Kidney tubule cell (primary cell): ENCODE results near the gene ERC2.
A peak's percentile ranks its signal among the peaks of the same experiment; 100 is the strongest.

Source experiments
- DNase-seq: peaks from one replicate; pipeline ENCODE4 v3.0.0-alpha.2; 2018; ENCODE audit warnings: low spot score

The ERC2 gene

GRCh38 chr3:56424885-56425284, 43.4 kb downstream of the ERC2 start:
- DNase-seq = no peak

- no peak for DNase-seq
Observed at GRCh38 chr3:56424336-56424735, 43.9 kb downstream of the ERC2 start.

- DNase-seq = no peak
Observed at GRCh38 chr3:56423661-56424099, 44.6 kb downstream of the ERC2 start.

GRCh38 chr3:56422316-56422715, 46.0 kb downstream of the ERC2 start:
- DNase-seq = no peak

- DNase-seq = peak; percentile 40
Observed at GRCh38 chr3:56421205-56421604, 47.1 kb downstream of the ERC2 start.

GRCh38 chr3:56415652-56416051, 52.6 kb downstream of the ERC2 start:
- peak; percentile 3 for DNase-seq

- peak; percentile 28 for DNase-seq
Observed at GRCh38 chr3:56413911-56414310, 54.4 kb downstream of the ERC2 start.

GRCh38 chr3:56411166-56411565, 57.1 kb downstream of the ERC2 start:
- DNase-seq = no peak

GRCh38 chr3:56410576-56410975, 57.7 kb downstream of the ERC2 start:
- DNase-seq = no peak

- no peak for DNase-seq
Observed at GRCh38 chr3:56409790-56410189, 58.5 kb downstream of the ERC2 start.

GRCh38 chr3:56408761-56409196, 59.5 kb downstream of the ERC2 start:
- DNase-seq = no peak

- no peak for DNase-seq
Observed at GRCh38 chr3:56406826-56407515, 61.3 kb downstream of the ERC2 start.

- no peak for DNase-seq
Observed at GRCh38 chr3:56404884-56405283, 63.4 kb downstream of the ERC2 start.

GRCh38 chr3:56398659-56399058, 69.6 kb downstream of the ERC2 start:
- no peak for DNase-seq

GRCh38 chr3:56397798-56398197, 70.5 kb downstream of the ERC2 start:
- no peak for DNase-seq

GRCh38 chr3:56389183-56389830, 79.0 kb downstream of the ERC2 start:
- no peak for DNase-seq

- no peak for DNase-seq
Observed at GRCh38 chr3:56383092-56383491, 85.2 kb downstream of the ERC2 start.

- DNase-seq = no peak
Observed at GRCh38 chr3:56379723-56380287, 88.5 kb downstream of the ERC2 start.

GRCh38 chr3:56375654-56376053, 92.6 kb downstream of the ERC2 start:
- DNase-seq = no peak

- DNase-seq = no peak
Observed at GRCh38 chr3:56373386-56373785, 94.9 kb downstream of the ERC2 start.

- DNase-seq = no peak
Observed at GRCh38 chr3:56370991-56371775, 97.1 kb downstream of the ERC2 start.

GRCh38 chr3:56369914-56370313, 98.4 kb downstream of the ERC2 start:
- DNase-seq = peak; percentile 37

GRCh38 chr3:56368846-56369245, 99.4 kb downstream of the ERC2 start:
- no peak for DNase-seq
